HG03097 (cell line): ENCODE results near the gene GABRG2.

Experiments used
- ATAC-seq: cut with Tn5 transposase; IDR thresholded peaks from one replicate; pipeline ENCODE4 v1.9.1; 2021; ENCODE audit not compliant: unreplicated experiment, low FRiP score

GABRG2 gene

DNA sequence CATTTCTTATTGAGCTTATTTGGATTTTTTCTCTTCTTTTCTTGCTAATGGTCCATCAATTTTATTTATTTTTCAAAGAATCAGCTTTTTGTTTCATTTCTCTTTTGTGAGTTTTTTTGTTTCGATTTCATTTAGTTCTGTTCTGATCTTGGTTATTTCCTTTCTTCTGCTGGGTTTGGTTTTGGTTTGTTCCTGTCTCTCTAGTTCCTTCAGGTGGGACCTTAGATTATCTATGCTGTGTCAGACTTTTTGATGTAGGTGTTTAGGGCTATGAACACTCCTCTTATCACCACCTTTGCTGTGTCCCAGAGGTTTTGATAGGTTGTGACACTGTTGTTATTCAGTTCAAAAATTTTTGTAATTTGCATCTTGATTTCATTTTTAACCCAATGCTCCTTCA, 119.8 kb downstream of the GABRG2 start:
- ATAC-seq = no peak

DNA sequence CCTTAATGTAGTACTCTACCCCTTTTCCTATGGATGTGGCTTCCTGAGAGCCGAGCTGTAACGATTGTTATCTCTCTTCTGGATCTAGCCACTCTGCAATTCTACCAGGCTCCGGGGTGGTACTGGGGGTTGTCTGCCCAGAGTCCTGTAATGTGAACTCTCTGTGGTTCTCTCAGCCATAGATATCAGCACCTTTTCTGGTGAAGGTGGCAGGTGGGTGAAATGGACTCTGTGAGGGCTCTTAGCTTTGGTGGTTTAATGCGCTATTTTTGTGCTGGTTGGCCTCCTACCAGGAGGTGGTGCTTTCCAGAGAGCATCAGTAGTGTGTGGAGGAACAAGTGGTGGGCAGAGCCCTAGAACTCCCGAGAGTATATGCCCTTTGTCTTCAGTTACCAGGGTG, 122.1 kb downstream of the GABRG2 start:
- ATAC-seq = no peak

DNA sequence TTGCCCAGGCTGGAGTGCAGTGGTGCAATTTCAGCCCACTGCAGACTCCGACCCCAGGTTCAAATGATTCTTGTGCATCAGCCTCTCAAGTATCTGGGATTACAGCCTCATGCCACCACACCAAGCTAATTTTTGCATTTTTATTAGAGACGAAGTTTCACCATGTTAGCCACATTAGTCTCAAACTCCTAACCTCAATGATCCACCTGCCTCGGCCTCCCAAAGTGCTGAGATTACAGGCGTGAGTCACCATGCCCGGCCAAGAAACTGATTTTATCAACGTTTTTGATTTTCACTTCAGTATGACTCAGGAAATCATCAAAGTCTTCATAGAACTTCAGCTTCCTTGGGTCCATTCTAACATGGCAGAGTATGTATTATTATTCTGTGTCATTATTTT, 125.4 kb downstream of the GABRG2 start:
- ATAC-seq = no peak

- ATAC-seq = no peak
These were observed 128.8 kb downstream of the GABRG2 start for GRCh38 chr5:162196351-162196750.

DNA sequence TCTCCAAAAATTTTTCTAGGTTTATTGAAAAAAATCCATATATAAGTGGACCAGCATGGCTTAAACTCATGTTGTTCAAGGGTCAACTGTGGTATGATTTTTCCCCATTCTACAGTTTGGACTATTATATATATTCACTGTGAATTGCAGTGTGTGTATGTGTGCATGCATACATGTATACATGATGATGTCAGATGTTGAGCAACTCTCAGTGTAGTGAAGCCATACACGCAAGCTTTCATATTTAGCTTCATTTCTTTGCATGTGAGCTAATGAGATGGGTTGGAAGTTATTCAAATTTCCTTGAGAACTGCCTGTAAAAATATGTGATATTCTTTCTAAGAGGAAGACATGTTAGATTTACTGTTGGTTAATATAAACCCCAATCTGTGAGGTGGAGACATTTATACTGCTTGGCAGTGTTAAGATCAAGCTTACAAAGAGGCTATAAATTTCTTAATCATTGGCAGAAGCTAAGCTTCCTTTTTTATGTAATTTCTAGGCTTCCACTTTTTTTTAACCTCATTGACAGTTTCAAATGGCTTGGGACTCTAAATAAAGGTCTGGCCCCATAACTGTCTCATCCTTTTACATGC, 134.8 kb downstream of the GABRG2 start:
- no peak for ATAC-seq
